Spleen (tissue), 7 donors: ENCODE results near the gene HSD17B4.

Experiments
- POLR2A ChIP-seq, 3 donors: fragments of 450-650 bp; IDR thresholded peaks; one replicate each; pipeline ENCODE4 v1.5.1; 2017; ENCODE audit warnings: antibody characterized with exemption in 3 of 3, mild to moderate bottlenecking in 1 of 3
- TF ChIP-seq, protein P1 (sequence below), 11 experiments: fragments of 200-600 bp in 7 of 11; fragments of 450-650 bp in 4 of 11; sonication (generic) in 4 of 11; IDR thresholded peaks in 8 of 11; conservative IDR thresholded peaks in 3 of 11; 1 replicate in 7 of 11; 2 replicates in 4 of 11; pipeline versions ENCODE4 v1.4.0 to v1.8.0; 2016 to 2021; ENCODE audit warnings: antibody characterized with exemption in 11 of 11, inconsistent platforms in 4 of 11, mild to moderate bottlenecking in 1 of 11
- donor health status: DM: no; HTN: no; CAD: no; lungs with moderate emphysema.
- donor health status: DM: no; HTN: no; CAD: no.
- donor health status: DM: no; HTN: no; CAD: no.

DNA sequence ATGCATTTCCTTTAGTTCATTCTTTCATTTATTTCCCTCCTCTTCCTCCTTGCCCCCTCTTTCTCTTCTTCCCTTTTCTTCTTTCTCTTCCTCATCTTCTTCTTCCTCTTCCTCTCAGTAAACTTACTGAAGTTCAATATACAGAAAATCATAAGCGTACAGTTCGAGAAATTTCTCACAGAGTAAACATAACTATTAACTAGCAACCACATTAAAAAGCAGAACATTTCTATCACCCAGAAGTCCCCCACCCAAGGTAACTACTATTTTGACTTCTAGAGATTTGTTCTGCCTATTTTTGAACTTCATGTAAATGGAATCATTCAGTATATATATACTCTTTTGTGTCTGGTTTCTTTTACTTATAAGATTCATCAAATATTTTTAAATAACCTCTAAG lies 48.3 kb upstream of the HSD17B4 start:
- TF ChIP-seq POLR2A (IDR thresholded peaks at IDR 0.05): no peak
- TF ChIP-seq, protein P1, sequence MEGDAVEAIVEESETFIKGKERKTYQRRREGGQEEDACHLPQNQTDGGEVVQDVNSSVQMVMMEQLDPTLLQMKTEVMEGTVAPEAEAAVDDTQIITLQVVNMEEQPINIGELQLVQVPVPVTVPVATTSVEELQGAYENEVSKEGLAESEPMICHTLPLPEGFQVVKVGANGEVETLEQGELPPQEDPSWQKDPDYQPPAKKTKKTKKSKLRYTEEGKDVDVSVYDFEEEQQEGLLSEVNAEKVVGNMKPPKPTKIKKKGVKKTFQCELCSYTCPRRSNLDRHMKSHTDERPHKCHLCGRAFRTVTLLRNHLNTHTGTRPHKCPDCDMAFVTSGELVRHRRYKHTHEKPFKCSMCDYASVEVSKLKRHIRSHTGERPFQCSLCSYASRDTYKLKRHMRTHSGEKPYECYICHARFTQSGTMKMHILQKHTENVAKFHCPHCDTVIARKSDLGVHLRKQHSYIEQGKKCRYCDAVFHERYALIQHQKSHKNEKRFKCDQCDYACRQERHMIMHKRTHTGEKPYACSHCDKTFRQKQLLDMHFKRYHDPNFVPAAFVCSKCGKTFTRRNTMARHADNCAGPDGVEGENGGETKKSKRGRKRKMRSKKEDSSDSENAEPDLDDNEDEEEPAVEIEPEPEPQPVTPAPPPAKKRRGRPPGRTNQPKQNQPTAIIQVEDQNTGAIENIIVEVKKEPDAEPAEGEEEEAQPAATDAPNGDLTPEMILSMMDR (IDR thresholded peaks at IDR 0.05 in 8 of 11, conservative IDR thresholded peaks at IDR 0.05 in 3 of 11): no peak
